Mesendoderm (in vitro differentiated cells): ENCODE results near the gene KDM1B.

Source experiments
- DNase-seq: peaks from one replicate; pipeline ENCODE4 v3.0.0; 2013
- H2AK5ac ChIP-seq: 2 replicates; pipeline ENCODE4 v1.6.1; 2013; ENCODE audit warnings: low read length, inconsistent platforms
- H2BK120ac ChIP-seq: 2 replicates; pipeline ENCODE4 v1.6.1; 2013; ENCODE audit warnings: low read depth, mild to moderate bottlenecking, low read length, moderate library complexity, mixed read lengths
- H2BK15ac ChIP-seq: replicated peaks from 2 replicates; pipeline ENCODE4 v1.6.1; 2013; ENCODE audit warnings: low read depth, mild to moderate bottlenecking, moderate library complexity
- H2BK5ac ChIP-seq: 2 replicates; pipeline ENCODE4 v1.6.1; 2013; ENCODE audit warnings: low read length, inconsistent platforms
- H3K18ac ChIP-seq: 2 replicates; pipeline ENCODE4 v1.6.1; 2013; ENCODE audit warnings: mild to moderate bottlenecking, low read length, mixed read lengths
- H3K23ac ChIP-seq: one replicate; pipeline ENCODE4 v1.6.1; 2013; ENCODE audit warnings: low read length
- H3K27ac ChIP-seq: 2 replicates; pipeline ENCODE4 v1.5.1; 2013; ENCODE audit warnings: low read depth, mild to moderate bottlenecking, inconsistent platforms, low read length, moderate library complexity
- H3K27me3 ChIP-seq: 2 replicates; pipeline ENCODE4 v1.6.1; 2013; ENCODE audit warnings: low read length, control low read depth, mild to moderate bottlenecking, inconsistent platforms; ENCODE audit not compliant: insufficient read depth, poor library complexity
- H3K36me3 ChIP-seq: 2 replicates; pipeline ENCODE4 v1.6.1; 2013; ENCODE audit warnings: low read length, inconsistent platforms; ENCODE audit not compliant: control insufficient read depth, insufficient read depth
- H3K4ac ChIP-seq: one replicate; pipeline ENCODE4 v1.6.1; 2013; ENCODE audit warnings: low read depth, mild to moderate bottlenecking, low read length, moderate library complexity
- H3K4me1 ChIP-seq: 2 replicates; pipeline ENCODE4 v1.6.1; 2013; ENCODE audit warnings: low read depth, low read length, inconsistent platforms; ENCODE audit not compliant: control insufficient read depth
- H3K4me2 ChIP-seq: 2 replicates; pipeline ENCODE4 v1.6.1; 2013; ENCODE audit warnings: low read length
- H3K4me3 ChIP-seq: 2 replicates; pipeline ENCODE4 v1.5.1; 2013; ENCODE audit warnings: mild to moderate bottlenecking, low read length
- H3K56ac ChIP-seq: one replicate; pipeline ENCODE4 v1.6.1; 2013; ENCODE audit warnings: low read length
- H3K79me1 ChIP-seq: 2 replicates; pipeline ENCODE4 v1.6.1; 2013; ENCODE audit warnings: low read length, inconsistent platforms
- H3K79me2 ChIP-seq: 2 replicates; pipeline ENCODE4 v1.6.1; 2013; ENCODE audit warnings: mild to moderate bottlenecking, low read length; ENCODE audit not compliant: control insufficient read depth, insufficient read depth
- H3K9ac ChIP-seq: 2 replicates; pipeline ENCODE4 v1.6.1; 2013; ENCODE audit warnings: low read length, inconsistent platforms
- H4K5ac ChIP-seq: one replicate; pipeline ENCODE4 v1.6.1; 2013; ENCODE audit warnings: low read length
- H4K8ac ChIP-seq: one replicate; pipeline ENCODE4 v1.6.1; 2013; ENCODE audit warnings: low read depth, mild to moderate bottlenecking, control low read depth, low read length, moderate library complexity
- WGBS: extraction: QIAGEN DNeasy Blood & Tissue Kit; methylation state at CpG from one replicate; pipeline ENCODE4 v1.1.7; 2013; ENCODE audit warnings: low lambda C conversion rate, missing lambda C conversion rate; ENCODE audit not compliant: insufficient coverage; ENCODE audit errors: extremely low coverage; 5-methylcytosine and 5-hydroxymethylcytosine counted together

KDM1B gene

DNA sequence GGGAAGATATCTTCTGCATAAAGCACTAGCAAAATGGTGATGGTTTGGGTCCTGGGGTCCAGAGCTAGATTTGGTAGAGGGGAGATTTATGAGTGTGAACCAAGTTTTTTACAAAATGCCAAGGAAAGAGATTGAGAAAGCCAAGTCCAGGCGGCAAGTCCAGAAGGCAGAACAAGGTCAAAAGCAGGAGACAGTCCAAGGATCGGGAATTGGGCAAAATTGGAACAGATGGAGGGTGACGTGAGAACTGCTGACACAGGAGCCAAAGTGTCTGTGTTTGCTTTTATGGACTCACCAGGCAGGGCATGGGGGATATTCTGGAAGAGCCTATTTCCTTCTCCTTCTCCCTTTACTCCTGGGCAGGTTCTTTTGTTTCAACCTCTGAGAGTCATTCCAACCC is 36.9 kb upstream of the KDM1B start:
- H3K4ac ChIP-seq = no peak overlapping the region
- no peak overlapping the region for H3K27ac ChIP-seq
- H3K4me2 ChIP-seq = no peak overlapping the region
- no peak overlapping the region for H2BK120ac ChIP-seq
- DNase-seq = no peak
- H3K9ac ChIP-seq = no peak overlapping the region
- H3K18ac ChIP-seq = no peak overlapping the region
- WGBS = no CpG with 5 or more reads among the region's 3 CpGs
- no peak overlapping the region for H3K4me3 ChIP-seq
- no peak overlapping the region for H3K56ac ChIP-seq
- H2BK15ac ChIP-seq = no peak overlapping the region
- H3K4me1 ChIP-seq = peaks cover 2% of the 10 kb centered on the region
- H4K8ac ChIP-seq = no peak overlapping the region
- no peak overlapping the region for H3K23ac ChIP-seq
- H3K36me3 ChIP-seq = no peaks in the 10 kb centered on the region
- no peaks in the 10 kb centered on the region for H3K27me3 ChIP-seq
- H4K5ac ChIP-seq = no peak overlapping the region
- no peak overlapping the region for H2BK5ac ChIP-seq
- H3K79me1 ChIP-seq = no peaks in the 10 kb centered on the region
- no peak overlapping the region for H2AK5ac ChIP-seq
- H3K79me2 ChIP-seq = no peaks in the 10 kb centered on the region

DNA sequence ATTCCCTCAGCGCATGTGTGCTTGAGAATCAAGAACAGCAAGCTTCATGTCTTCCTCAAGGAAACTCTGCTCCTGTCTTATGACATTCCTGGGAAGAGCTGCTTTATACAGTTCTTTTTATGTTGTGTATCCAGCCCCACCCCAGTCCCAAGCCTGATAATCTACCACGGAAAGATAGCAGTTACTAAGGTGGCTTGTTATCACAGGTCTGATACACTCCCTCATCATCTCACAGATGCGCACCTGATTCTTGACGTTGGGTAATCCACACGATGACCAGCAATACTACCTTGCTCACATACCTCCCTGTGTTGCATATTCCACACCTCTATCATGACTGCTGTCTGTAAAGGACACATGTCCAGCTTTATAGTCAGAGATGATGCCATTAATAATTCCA is 36.0 kb upstream of the KDM1B start:
- Histone ChIP-seq H3K56ac (no peak overlapping the region), H3K4me1 (peaks cover 2% of the 10 kb centered on the region), H4K8ac (no peak overlapping the region), H3K79me1 (no peaks in the 10 kb centered on the region), H3K9ac (no peak overlapping the region), H3K4me3 (no peak overlapping the region), H3K79me2 (no peaks in the 10 kb centered on the region), H2BK120ac (no peak overlapping the region), H3K27me3 (no peaks in the 10 kb centered on the region), H2BK5ac (no peak overlapping the region), H2AK5ac (no peak overlapping the region), H2BK15ac (no peak overlapping the region), H3K4ac (no peak overlapping the region), H3K23ac (no peak overlapping the region), H3K18ac (no peak overlapping the region), H3K27ac (no peak overlapping the region), H4K5ac (no peak overlapping the region), H3K36me3 (no peaks in the 10 kb centered on the region), H3K4me2 (no peak overlapping the region)
- no peak for DNase-seq
- no CpG with 5 or more reads among the region's 5 CpGs for WGBS

DNA sequence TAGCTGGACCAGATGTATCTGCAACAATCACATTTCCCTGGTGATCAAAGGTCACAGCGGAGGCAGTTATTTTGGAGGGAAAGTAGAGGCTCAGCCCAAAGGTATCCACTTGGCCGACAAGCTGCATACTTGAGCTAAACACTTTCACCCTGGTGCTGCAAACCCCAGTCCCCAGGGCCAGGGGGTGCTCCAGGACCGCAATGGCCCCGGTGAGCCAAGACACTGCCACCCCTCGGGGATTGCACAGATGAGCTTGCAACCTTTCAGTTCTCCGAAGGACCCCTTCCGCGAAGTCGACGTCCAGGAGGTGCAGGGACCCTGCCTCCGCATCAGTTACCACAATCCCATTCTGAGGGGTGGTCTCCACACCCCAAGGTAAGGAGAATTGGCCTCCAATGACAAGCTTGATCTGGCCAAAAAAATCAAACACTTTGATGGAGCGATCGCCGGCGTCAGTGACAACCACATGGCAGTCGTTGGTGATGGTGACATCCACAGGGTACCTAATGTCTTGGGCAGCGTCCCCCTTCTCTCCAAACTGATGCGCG is 33.6 kb upstream of the KDM1B start:
- Histone ChIP-seq H2BK120ac (no peak overlapping the region), H4K8ac (no peak overlapping the region), H3K27me3 (no peaks in the 10 kb centered on the region), H3K4me2 (no peak overlapping the region), H2BK5ac (no peak overlapping the region), H2BK15ac (no peak overlapping the region), H3K79me1 (no peaks in the 10 kb centered on the region), H3K56ac (no peak overlapping the region), H3K36me3 (no peaks in the 10 kb centered on the region), H3K27ac (no peak overlapping the region), H2AK5ac (no peak overlapping the region), H3K4ac (no peak overlapping the region), H3K23ac (no peak overlapping the region), H3K9ac (no peak overlapping the region), H3K4me3 (no peak overlapping the region), H3K79me2 (no peaks in the 10 kb centered on the region), H3K4me1 (peaks cover 2% of the 10 kb centered on the region), H4K5ac (no peak overlapping the region), H3K18ac (no peak overlapping the region)
- no CpG with 5 or more reads among the region's 19 CpGs for WGBS
- peak; percentile 61 for DNase-seq

DNA sequence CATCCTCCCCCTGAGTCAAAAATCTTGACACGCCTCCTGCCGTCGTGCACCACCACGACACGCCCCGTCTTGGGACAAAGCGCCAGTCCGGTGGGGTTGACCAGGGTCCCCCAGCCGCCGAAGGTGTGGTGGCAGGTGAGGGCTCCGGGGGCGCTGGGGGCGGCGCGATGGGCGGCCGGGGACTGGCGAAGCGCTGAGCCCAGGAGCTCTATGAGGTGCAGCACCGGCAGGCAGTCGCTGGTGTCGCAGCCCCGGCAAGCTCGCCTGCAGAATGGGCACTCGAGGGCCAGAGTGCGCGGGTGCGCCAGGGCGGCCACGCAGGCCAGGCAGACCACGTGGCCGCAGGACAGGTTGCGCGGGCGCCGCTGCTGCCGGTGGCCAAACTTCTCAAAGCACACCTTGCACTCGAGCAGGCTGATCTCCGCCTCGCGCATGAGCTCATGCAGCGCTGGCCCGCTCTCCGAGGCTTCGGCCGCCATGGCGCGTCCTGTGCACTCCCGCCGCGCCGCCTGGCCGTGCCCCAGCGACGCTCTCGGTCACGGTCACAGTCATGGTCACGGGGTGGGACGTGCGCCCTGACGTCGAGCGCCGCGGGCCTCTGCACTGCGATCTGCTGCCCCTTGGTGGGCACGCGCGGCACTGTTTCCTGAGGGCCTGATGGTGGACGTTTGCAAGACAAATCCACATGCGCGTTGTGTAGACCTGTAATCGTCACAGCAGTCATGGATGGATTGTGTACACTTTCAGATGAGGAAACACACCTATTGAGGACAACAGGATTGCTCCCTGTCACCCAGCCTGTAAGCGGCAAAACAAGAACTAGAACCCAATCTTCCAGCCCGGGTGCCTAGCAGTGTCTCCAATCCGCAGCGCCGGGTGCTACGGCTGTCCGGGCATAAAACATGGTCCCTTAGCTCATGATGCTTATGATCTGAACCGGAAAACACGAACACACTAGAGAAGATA is 32.8 kb upstream of the KDM1B start, which contains the start of gene NHLRC1:
NHLRC1 (minus strand) TSS at position 550 of the 966 bp plus-strand sequence; CDS start at position 479, 71 bp downstream.
- WGBS = no CpG with 5 or more reads among the region's 82 CpGs

DNA sequence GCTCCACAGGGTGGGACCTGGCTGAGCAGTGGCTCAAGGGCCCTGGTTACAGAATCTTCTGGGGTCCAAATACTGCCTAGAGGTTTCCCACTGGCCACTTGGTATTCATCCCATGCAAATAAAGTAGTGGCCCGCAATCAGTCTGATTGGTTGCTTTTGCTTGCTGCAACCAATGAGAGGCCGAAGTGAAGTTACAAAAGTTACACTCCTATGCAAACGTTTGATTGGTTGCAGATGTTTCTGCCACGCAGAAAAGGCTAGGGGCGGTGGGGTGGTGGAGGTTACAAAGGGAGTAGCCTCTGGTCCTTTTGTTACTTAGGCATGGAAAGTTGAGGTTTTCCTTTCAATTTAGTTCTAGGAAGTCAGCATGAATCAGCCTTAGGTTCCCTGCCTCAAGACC is 29.1 kb upstream of the KDM1B start:
- H3K4me3 ChIP-seq = no peak overlapping the region
- no peaks in the 10 kb centered on the region for H3K79me1 ChIP-seq
- H3K4me2 ChIP-seq = no peak overlapping the region
- no peaks in the 10 kb centered on the region for H3K79me2 ChIP-seq
- H4K8ac ChIP-seq = no peak overlapping the region
- no peak overlapping the region for H3K23ac ChIP-seq
- no peak overlapping the region for H3K4ac ChIP-seq
- DNase-seq = peak; percentile 6
- H2BK15ac ChIP-seq = no peak overlapping the region
- H2BK5ac ChIP-seq = no peak overlapping the region
- no peak overlapping the region for H2BK120ac ChIP-seq
- WGBS = no CpG with 5 or more reads among the region's 5 CpGs
- no peak overlapping the region for H3K18ac ChIP-seq
- peaks cover 2% of the 10 kb centered on the region for H3K4me1 ChIP-seq
- no peak overlapping the region for H3K9ac ChIP-seq
- H3K27me3 ChIP-seq = no peaks in the 10 kb centered on the region
- no peak overlapping the region for H4K5ac ChIP-seq
- H2AK5ac ChIP-seq = no peak overlapping the region
- H3K56ac ChIP-seq = no peak overlapping the region
- no peaks in the 10 kb centered on the region for H3K36me3 ChIP-seq
- H3K27ac ChIP-seq = no peak overlapping the region

More for the DNA sequence above, 32.8 kb upstream of the KDM1B start, which contains the start of gene NHLRC1:
- Histone ChIP-seq H3K27me3 (no peaks in the 10 kb centered on the region), H4K5ac (no peak within 1 kb of the TSS), H3K79me1 (no peaks in the 10 kb centered on the region), H2AK5ac (no peak within 1 kb of the TSS), H3K36me3 (no peaks in the 10 kb centered on the region), H3K27ac (no peak within 1 kb of the TSS), H3K4ac (no peak within 1 kb of the TSS), H2BK120ac (no peak within 1 kb of the TSS), H3K79me2 (no peaks in the 10 kb centered on the region), H3K4me3 (peak within 1 kb of the TSS; percentile 29), H3K9ac (peak within 1 kb of the TSS; percentile 75), H3K23ac (no peak within 1 kb of the TSS), H3K4me1 (peaks cover 2% of the 10 kb centered on the region), H3K18ac (no peak within 1 kb of the TSS), H4K8ac (no peak within 1 kb of the TSS), H3K56ac (peak within 1 kb of the TSS; percentile 92), H2BK15ac (no peak within 1 kb of the TSS), H2BK5ac (no peak within 1 kb of the TSS), H3K4me2 (peak within 1 kb of the TSS; percentile 59)
- peak; percentile 90 for DNase-seq
